Measurements from ENCODE around the gene WASF2. TPM values are rescaled to one million over a fixed set of nuclear protein-coding genes. Genes with fewer than 3 reads are reported as not detected.

Gene WASF2
- total and polyA plus RNA-seq, 2 of the 4 experiments (the other 2 are of a cell fraction): 7.9 to 45.4 TPM

DNA sequence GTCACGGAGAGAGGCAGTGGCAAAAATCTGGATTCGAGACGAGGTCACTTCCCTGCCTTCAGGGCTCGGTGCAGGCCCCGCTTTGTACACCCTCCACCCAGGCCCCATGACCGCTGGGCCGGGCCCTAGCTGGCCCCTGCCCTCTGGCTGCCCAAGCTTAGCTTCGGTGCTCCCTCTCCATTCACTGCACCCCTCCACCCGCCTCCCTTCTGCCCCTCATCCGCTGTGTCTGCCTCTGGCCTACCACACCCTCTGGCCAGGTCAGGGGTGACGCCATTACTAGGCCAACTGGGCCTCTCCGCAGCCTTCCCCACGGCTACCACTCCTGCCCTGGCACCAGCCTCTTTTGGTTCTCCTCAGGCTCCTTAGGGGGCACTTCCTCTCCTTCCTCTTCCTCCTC, 106.3 kb downstream of the WASF2 start:
- Histone ChIP-seq H3K9me1 (ENCODE audit: insufficient read depth, low read length) (no peaks in the 10 kb centered on the region), H3K56ac (ENCODE audit: extremely low read depth, insufficient read depth, low read length) (no peak overlapping the region), H3K4me2 (ENCODE audit: low read depth, low read length) (no peak overlapping the region), H4K20me1 (ENCODE audit: insufficient read depth, low read length) (no peaks in the 10 kb centered on the region; the same call in 1 of the 2 replicates), H4K8ac (ENCODE audit: low read depth in 2 of 2, low read length in 2 of 2) (no peak overlapping the region), H3K23ac (ENCODE audit: low read depth, low read length) (no peak overlapping the region), H3K36me3 (ENCODE audit: control insufficient read depth, insufficient read depth, low read length) (no peaks in the 10 kb centered on the region), H2BK15ac (ENCODE audit: low read depth, low read length) (no peak overlapping the region), H4K5ac (ENCODE audit: low read depth, low read length) (no peak overlapping the region), H2AK9ac (replicated peaks; ENCODE audit: low read depth, low read length, poor library complexity) (no peak overlapping the region), H3K18ac (ENCODE audit: low read depth, low read length) (no peak overlapping the region), H3K4me1 (ENCODE audit: control insufficient read depth, insufficient read depth, low read length) (no peaks in the 10 kb centered on the region), H3K9me3 (ENCODE audit: control insufficient read depth, insufficient read depth, low read length) (no peaks in the 10 kb centered on the region), H3K14ac (replicated peaks; ENCODE audit: low read depth, low read length) (no peak overlapping the region), H2BK120ac (ENCODE audit: low read depth, low read length) (no peak overlapping the region), H3K27me3 (ENCODE audit: control insufficient read depth, insufficient read depth, low read length) (peaks cover 32% of the 10 kb centered on the region), H2AK5ac (ENCODE audit: low read depth, low read length) (no peak overlapping the region), H3K27ac (ENCODE audit: insufficient read depth, low read length) (no peak overlapping the region), H2BK5ac (ENCODE audit: low read depth, low read length, poor library complexity, severe bottlenecking) (no peak overlapping the region), H3K4me3 (ENCODE audit: insufficient read depth, low read depth, low read length) (no peak overlapping the region), H4K91ac (ENCODE audit: insufficient read depth, low read depth, low read length) (no peak overlapping the region), H2BK20ac (ENCODE audit: low read depth, low read length) (no peak overlapping the region), H3K4ac (ENCODE audit: low read depth, low read length) (no peak overlapping the region), H3K79me1 (ENCODE audit: low read depth in 1 of 2, low read length in 2 of 2) (no peaks in the 10 kb centered on the region), H3K9ac (ENCODE audit: low read depth, low read length) (no peak overlapping the region), H2AFZ (replicated peaks; ENCODE audit: low read length, poor library complexity) (no peak overlapping the region)
- intact Hi-C loops (cut with micrococcal nuclease): no loop called here
- BruUV-seq (replicated peaks): no TSS peak
- in situ Hi-C loops (cut with MboI; ENCODE audit: low sequenced_read_pairs): no loop called here
- POLR2A ChIA-PET (ENCODE audit: unreplicated experiment): no interaction called here
- ATAC-seq (ENCODE audit: low read depth) (no peak), DNase-seq (no peak)
- CTCF ChIA-PET: interaction anchor here (1.0 to 1.1 kb wide), 2 partner anchors 84 to 125 kb away, joined by 3 to 4 read pairs; no protein-coding TSS in a partner anchor
- dilution Hi-C loops (cut with HindIII; ENCODE audit: low sequenced_read_pairs, unreplicated experiment): no loop called here
- WGBS, 2 experiments (ENCODE audit: extremely low coverage in 2 of 2, insufficient read length in 1 of 2): 91% methylated on average over 12 of the region's 13 CpGs; no CpG with 5 or more reads in 1 of the 2 experiments
- TF ChIP-seq MAFK (IDR thresholded peaks at IDR 0.05; ENCODE audit: low read depth, low read length) (no peak), CHD1 (IDR thresholded peaks at IDR 0.05; ENCODE audit: low read depth, low read length) (no peak), POLR2A (IDR thresholded peaks at IDR 0.05; ENCODE audit: low read depth, low read length) (no peak)
